Hippocampal formation (tissue), 2 donors: Measurements from ENCODE around the gene ILF2.

Source experiments
- DNase-seq, 2 donors: peaks; one replicate each; lab custom pipeline; 2025; lab: John Stamatoyannopoulos, UW

ILF2 gene

GRCh38 chr1:153627715-153628626 lies 42.8 kb downstream of the ILF2 start, which contains the start of gene S100A1:
Gene S100A1, plus strand, starts transcription at chr1:153628434. Its CDS starts 2,088 bp downstream, at chr1:153630522.
- peak; percentile 53 to 68 for DNase-seq

DNA sequence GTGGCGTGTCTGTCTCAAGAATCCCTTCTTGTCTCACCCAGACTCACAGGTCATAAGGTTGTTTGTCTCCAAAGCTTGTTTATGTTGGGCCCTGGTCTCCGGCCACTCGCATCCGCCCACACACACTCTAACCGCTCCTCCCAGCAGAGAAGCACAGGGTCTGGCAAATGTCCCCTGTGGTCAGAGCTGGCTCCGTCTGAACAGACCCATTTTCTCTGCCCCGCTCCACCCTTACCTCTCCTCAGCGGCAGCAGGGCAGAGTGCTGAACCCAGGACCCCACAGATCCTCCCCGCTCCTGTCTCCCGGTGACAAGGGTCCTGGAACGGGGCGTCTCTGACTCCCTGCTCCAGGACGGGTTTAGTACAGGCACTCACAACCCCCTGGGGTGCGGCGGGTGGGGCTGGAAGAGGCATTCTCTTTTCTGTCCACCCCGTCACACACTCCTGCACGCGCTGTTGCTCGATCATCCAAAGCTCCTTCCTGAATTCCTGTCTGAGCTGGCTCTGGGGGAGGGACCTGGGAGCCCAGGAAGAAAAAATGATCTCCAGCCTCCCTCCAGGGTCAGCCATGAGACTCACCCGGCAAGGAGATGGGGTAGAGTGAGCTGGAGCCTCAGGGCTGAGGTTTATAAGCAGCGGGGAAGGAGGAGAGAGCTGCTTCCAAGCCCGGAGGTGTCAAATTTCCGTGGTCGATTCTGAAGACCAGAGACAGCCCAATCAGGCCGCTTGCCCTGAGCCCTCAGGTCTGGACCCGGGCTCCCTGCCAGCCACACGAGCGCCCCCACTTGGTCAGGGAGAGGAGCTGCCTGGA lies 43.7 kb downstream of the ILF2 start, which contains the start of gene S100A13:
S100A13 (minus strand) TSS at position 602 of the 811 bp plus-strand sequence. CDS start 1,033 bp downstream, outside the sequence.
- peak in 1 of 2 donors; percentile 41 for DNase-seq

DNA sequence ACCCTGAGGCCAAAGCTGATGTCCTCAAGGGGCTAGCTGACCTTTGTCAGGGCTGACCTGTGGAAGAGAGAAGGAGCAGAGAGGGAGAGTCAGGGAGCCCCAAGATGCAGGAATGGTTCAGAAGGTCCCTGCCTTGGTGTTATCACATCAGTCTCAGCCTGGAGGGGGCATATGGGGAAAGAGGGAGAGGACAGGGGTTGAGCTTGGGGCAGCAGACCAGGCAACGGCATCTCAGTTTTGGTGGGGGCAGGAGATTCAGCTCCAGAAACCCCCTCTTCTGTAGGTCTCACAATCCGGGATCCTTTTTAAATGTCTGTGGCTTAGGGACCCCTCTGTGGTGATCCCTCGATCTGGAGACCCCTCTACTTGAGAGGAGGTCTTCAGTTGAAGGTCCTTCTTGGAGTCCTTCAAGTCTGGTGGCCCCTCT lies 44.3 kb downstream of the ILF2 start:
- DNase-seq: no peak

- DNase-seq: no peak
Observed at GRCh38 chr1:153624965-153625611, 45.7 kb downstream of the ILF2 start.

DNA sequence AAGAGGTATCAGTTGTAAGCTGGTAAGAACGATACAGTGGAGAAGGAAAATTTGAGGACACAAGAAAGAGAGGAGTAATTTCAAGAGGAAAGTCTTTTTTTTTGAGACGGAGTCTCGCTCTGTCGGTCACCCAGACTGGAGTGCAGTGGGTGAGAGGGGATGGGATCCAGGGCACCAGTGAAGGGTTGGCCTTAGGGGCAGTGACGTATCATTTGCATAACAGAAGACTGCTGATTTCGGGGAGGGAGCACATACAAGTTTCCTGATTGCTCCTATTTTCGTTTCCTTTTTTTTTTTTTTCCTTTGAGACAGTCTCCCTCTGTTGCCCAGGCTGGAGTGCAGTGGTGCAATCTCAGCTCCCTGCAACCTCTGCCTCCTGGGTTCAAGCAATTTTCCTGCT lies 47.7 kb downstream of the ILF2 start:
- no peak for DNase-seq

GRCh38 chr1:153619171-153619570 lies 51.6 kb downstream of the ILF2 start:
- no peak for DNase-seq

DNA sequence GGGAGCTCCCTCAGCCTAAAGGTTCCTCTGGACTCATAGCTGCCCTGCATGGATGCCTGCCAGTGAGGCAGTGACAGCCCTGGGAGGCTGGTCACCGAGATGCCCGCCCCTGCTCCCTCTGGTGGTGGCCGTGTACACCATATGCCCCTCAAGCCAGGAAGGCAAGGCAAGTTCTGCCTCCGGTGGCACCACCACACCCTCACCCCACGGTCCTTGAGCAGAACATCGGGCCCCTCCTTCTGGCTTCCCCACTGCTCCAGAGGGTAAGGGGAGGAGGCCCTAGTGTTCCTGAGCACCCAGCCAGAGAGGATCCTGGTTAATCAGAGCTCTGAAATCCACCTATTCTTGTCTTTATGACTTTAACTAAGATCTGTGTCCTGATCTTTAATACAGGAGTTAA lies 53.1 kb downstream of the ILF2 start:
- no peak for DNase-seq

- DNase-seq: no peak
Observed at GRCh38 chr1:153616917-153617311, 53.9 kb downstream of the ILF2 start.

- no peak for DNase-seq
Observed at GRCh38 chr1:153616144-153616916, 54.5 kb downstream of the ILF2 start, which contains the start of gene S100A14. Gene S100A14, minus strand, starts transcription at chr1:153616325. Its CDS starts 467 bp downstream, at chr1:153615858.

- no peak for DNase-seq
Observed at GRCh38 chr1:153615406-153615805, 55.4 kb downstream of the ILF2 start.

DNA sequence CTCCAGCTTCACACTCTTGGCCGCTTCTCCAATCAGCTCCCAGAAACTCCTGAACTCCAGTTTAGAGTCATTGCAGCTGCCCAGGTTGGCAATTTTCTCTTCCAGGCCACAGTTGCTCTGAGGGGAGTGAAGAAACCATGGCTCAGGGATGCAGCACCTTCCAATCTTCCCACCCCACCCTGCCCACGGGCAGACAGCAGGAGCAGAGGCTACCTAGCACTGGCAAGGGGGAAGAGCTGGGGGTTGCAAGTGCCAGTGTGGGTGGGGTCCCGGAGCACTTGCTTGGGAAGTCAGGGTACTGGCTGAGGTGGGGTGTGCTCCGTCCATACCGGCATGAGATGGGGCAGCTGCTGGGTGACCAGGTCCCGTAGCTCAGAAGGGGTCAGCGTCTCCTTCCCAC lies 55.9 kb downstream of the ILF2 start:
- no peak for DNase-seq

GRCh38 chr1:153614189-153614900 lies 56.4 kb downstream of the ILF2 start:
- no peak for DNase-seq

DNA sequence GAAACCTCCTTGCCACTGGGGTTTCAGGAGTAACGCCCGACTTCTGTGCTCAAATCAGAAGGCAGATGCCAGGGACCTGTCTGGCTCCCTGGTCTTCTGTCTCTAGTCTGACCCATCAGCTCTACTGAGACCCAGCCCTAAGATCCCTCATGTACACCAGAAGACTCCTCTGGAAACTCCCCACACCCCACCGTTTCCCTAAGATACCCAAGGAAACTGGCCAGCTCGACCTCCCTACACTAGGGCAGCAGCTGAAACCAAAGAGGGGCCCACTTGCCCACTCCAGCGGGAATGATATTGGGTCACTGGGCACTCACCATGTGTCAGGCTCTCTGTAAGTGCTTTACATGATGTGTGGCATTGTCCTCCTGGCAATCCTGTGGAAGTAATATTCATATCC lies 57.4 kb downstream of the ILF2 start:
- no peak for DNase-seq

DNA sequence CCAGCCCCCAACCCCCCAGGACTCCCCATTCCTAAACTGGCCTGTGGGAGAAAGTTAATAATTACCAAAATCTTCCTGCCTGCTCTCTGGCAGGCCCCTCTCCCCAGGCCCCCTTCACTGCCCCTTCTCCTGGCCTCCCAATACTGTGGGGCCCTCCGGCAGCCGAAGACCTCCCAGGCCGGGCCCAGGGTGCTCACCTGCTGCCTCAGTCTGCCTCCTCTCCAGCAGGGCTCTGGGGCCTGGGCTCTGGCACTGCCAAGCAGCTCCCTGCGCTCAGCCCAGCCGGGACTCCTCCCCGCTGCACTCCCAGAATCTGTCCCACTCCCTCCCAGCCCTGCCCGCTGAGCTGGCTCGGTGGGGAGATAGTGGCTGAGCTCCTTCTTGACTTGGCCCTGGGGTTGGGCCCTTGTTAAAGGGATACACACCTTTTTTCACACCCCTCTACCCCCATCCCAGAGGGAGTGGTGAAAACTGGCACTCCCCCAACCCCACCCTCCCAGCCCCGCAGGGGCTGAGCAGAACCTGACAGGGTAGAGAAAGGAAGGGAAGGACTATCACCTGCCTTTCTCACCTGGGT lies 58.0 kb downstream of the ILF2 start, which contains the start of gene S100A16:
S100A16 (minus strand) TSS at position 383 of the 577 bp plus-strand sequence. CDS start 4,986 bp downstream, outside the sequence.
- no peak for DNase-seq

DNA sequence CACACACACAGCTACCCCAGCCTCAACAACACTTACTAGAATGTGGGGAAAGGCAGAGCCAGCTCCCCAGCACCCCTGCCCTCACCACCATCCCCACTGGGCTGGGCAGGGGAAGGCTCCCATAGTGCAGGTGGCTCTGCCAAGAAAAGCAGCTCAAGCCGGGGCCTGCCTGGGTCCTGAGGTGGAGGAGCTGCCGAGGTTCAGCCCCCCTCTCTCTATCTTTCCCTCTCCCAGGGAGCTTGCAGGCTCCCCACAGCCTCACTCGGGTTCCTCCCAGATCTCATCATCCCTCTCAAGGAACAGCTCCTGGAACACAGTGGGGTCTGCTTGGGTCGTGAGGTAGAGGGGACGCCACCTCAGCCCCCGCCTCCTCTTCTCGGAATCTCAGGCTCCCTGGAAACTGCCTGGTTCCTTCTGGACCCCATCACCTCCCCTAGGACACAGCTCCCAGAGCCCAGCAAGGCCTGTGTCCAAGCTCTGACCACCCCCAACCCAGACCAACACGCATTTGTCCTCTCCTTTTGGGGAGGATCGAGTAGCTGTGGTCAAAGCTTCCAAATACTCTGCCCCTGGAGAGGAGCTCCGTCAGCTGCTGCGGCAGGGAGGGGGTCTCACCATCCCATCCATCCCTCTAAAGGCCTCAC lies 58.6 kb downstream of the ILF2 start:
- no peak for DNase-seq
